ENCODE results near the gene LMO2. TPM values are rescaled to one million over a fixed set of nuclear protein-coding genes. Genes with fewer than 3 reads are reported as not detected.

The LMO2 gene
- total RNA-seq, 1 experiment from 2014 or later = 0.33 TPM

GRCh38 chr11:33864479-33864878 is 27.4 kb downstream of the LMO2 start:
- Mint-ChIP-seq H3K4me1 (peaks cover 13 to 27% of the 10 kb centered on the region in 2 experiments), H3K4me3 (no peak overlapping the region), H3K27me3 (ENCODE audit: low read depth) (peaks cover 58% of the 10 kb centered on the region), H3K9me3 (no peaks in the 10 kb centered on the region), H3K36me3 (ENCODE audit: insufficient read depth in 1 of 3, low read depth in 3 of 3) (no peaks in the 10 kb centered on the region), H3K27ac (no peak overlapping the region)
- no peak overlapping the region for H3K18ac ChIP-seq (ENCODE audit: insufficient read length, low read depth, low read length)
- no peak overlapping the region for H2BK20ac ChIP-seq (ENCODE audit: low read depth, low read length, poor library complexity, severe bottlenecking)
- no peak overlapping the region for H3K56ac ChIP-seq (ENCODE audit: insufficient read length, low read depth, low read length)
- H2BK5ac ChIP-seq (ENCODE audit: insufficient read length, low read length) = no peak overlapping the region
- H3K23me2 ChIP-seq (ENCODE audit: insufficient read length, low read depth, low read length, poor library complexity, severe bottlenecking) = peaks cover 7% of the 10 kb centered on the region
- no peaks in the 10 kb centered on the region for H4K20me1 ChIP-seq (ENCODE audit: control insufficient read depth, insufficient read depth, insufficient read length)
- H3T11ph ChIP-seq (ENCODE audit: low read length) = no peak overlapping the region
- H3K4me1 ChIP-seq (ENCODE audit: insufficient read depth, low read length) = peaks cover 3% of the 10 kb centered on the region; the same call in 1 of the 2 replicates
- DNase-seq = no peak
- WGBS (ENCODE audit: extremely low coverage, insufficient read length, low lambda C conversion rate) = no CpG with 5 or more reads among the region's 16 CpGs
- H2BK120ac ChIP-seq (ENCODE audit: low read depth, low read length, poor library complexity, severe bottlenecking) = no peak overlapping the region
- H2BK12ac ChIP-seq (ENCODE audit: insufficient read length, low read depth, low read length) = no peak overlapping the region
- no peak overlapping the region for H2BK15ac ChIP-seq (ENCODE audit: low read depth, low read length)
- no peak overlapping the region for H4K91ac ChIP-seq (ENCODE audit: insufficient read length, low read depth, low read length)
- no peak overlapping the region for H3K4me2 ChIP-seq (ENCODE audit: insufficient read depth, insufficient read length, low read length)
- no peak overlapping the region for H4K8ac ChIP-seq (replicated peaks; ENCODE audit: insufficient read length, low read depth, low read length)
- no peak overlapping the region for H2AFZ ChIP-seq (ENCODE audit: low read length)
- no peak for TF ChIP-seq CTCF (conservative IDR thresholded peaks at IDR 0.05)
- H3K9ac ChIP-seq (ENCODE audit: extremely low read depth, insufficient read length, low read length) = no peak overlapping the region
- peaks cover 22% of the 10 kb centered on the region; the same call in 1 of the 2 replicates for H3K27me3 ChIP-seq (ENCODE audit: insufficient read depth, low read length)
- no peaks in the 10 kb centered on the region for H3K79me1 ChIP-seq (ENCODE audit: insufficient read depth, low read depth, low read length, poor library complexity, severe bottlenecking)
- no peak overlapping the region for H3K23ac ChIP-seq (ENCODE audit: insufficient read length, low read depth, low read length)
- H4K5ac ChIP-seq (ENCODE audit: insufficient read length, low read depth, low read length) = no peak overlapping the region
- H3K27ac ChIP-seq (ENCODE audit: insufficient read length, low read depth, low read length) = no peak overlapping the region
- no peak overlapping the region for H3K4ac ChIP-seq (ENCODE audit: low read depth, low read length)
- H3K79me2 ChIP-seq (ENCODE audit: insufficient read depth, low read length) = no peaks in the 10 kb centered on the region
- no peak overlapping the region for H2AK5ac ChIP-seq (ENCODE audit: insufficient read length, low read length)
- H3K14ac ChIP-seq (ENCODE audit: insufficient read depth, low read length) = no peak overlapping the region
- no peaks in the 10 kb centered on the region for H3K9me3 ChIP-seq (ENCODE audit: control insufficient read depth, low read depth, low read length)

Data from H9 (cell line).